Endothelial cell of umbilical vein (primary cell): ENCODE data around the gene EIF4E1B. TPM values are rescaled to one million over a fixed set of nuclear protein-coding genes. Genes with fewer than 3 reads are reported as not detected.

ENCODE experiments used
- BruUV-seq: library from RNA; stranded (reverse); fragments of 400-500 nt; replicated peaks from 2 replicates; lab custom pipeline; 2021; lab: Mats Ljungman, UMichigan
- CTCF ChIA-PET: fragments of 300-600, 350-600 bp; sonication (Branson Sonifier 250); formaldehyde crosslinking; loops from one replicate; lab custom pipeline; 2021; ENCODE audit warnings: antibody characterized with exemption, inconsistent platforms; lab: Charles Lee
- POLR2A ChIA-PET: fragments of 300-600, 350-600 bp; sonication (Branson Sonifier 250); formaldehyde crosslinking; loops from one replicate; lab custom pipeline; 2021; ENCODE audit warnings: antibody characterized with exemption, inconsistent platforms; lab: Charles Lee
- DNase-seq: peaks from one replicate; pipeline ENCODE4 v3.0.0-alpha.2; 2011; ENCODE audit warnings: low read depth, low spot score
- FAIRE-seq: peaks from 2 replicates; lab custom pipeline; 2011; peaks lifted over from hg19 to GRCh38; lab: Jason Lieb, UNC
- H2AFZ ChIP-seq: 2 replicates; pipeline ENCODE4 v1.6.0; 2012; ENCODE audit warnings: low read depth, low read length, control low read depth, inconsistent platforms
- H3K27ac ChIP-seq: 2 replicates; pipeline ENCODE4 v1.5.1; 2011; ENCODE audit warnings: low read depth, mild to moderate bottlenecking, control low read depth, low read length, moderate library complexity; ENCODE audit not compliant: insufficient read depth
- H3K27me3 ChIP-seq, 2 experiments: 2 replicates each; pipeline versions ENCODE4 v1.6.0 to v1.6.1; 2011; ENCODE audit warnings: low read length in 2 of 2, mixed read lengths in 1 of 2; ENCODE audit not compliant: control insufficient read depth in 2 of 2, insufficient read depth in 2 of 2
- H3K36me3 ChIP-seq, 2 experiments: 2 replicates in 1 of 2; 3 replicates in 1 of 2; pipeline ENCODE4 v1.5.1; 2011; ENCODE audit warnings: low read length in 2 of 2, mild to moderate bottlenecking in 1 of 2, moderate library complexity in 1 of 2; ENCODE audit not compliant: control insufficient read depth in 2 of 2, insufficient read depth in 2 of 2; ENCODE audit errors: extremely low read depth in 1 of 2
- H3K4me1 ChIP-seq: 3 replicates; pipeline ENCODE4 v1.5.1; 2011; ENCODE audit warnings: mild to moderate bottlenecking, low read length; ENCODE audit not compliant: control insufficient read depth, insufficient read depth; ENCODE audit errors: extremely low read depth
- H3K4me2 ChIP-seq: 2 replicates; pipeline ENCODE4 v1.6.1; 2011; ENCODE audit warnings: low read length, control low read depth, mixed read lengths; ENCODE audit not compliant: insufficient read depth
- H3K4me3 ChIP-seq, 3 experiments: fragments of 200-600 bp in 1 of 3; sonication (generic), shearing (Covaris generic) in 1 of 3; replicated peaks in 1 of 3; 2 replicates each; pipeline ENCODE4 v1.5.1; 2011 to 2016; ENCODE audit warnings: control low read depth in 3 of 3, low read length in 3 of 3, mild to moderate bottlenecking in 2 of 3, inconsistent platforms in 1 of 3, low read depth in 1 of 3, moderate library complexity in 1 of 3; ENCODE audit not compliant: insufficient read depth in 1 of 3
- H3K79me2 ChIP-seq: 2 replicates; pipeline ENCODE4 v1.6.0; 2012; ENCODE audit warnings: low read length, inconsistent platforms; ENCODE audit not compliant: control insufficient read depth, insufficient read depth
- H3K9ac ChIP-seq: replicated peaks from 2 replicates; pipeline ENCODE3; 2011; ENCODE audit warnings: low read length, control low read depth; ENCODE audit not compliant: insufficient read depth; ENCODE audit errors: extremely low read depth
- H3K9me1 ChIP-seq: replicated peaks from 3 replicates; pipeline ENCODE4 v1.6.0; 2011; ENCODE audit warnings: mild to moderate bottlenecking, low read length; ENCODE audit not compliant: control insufficient read depth, insufficient read depth; ENCODE audit errors: extremely low read depth
- H3K9me3 ChIP-seq: replicated peaks from 2 replicates; pipeline ENCODE4 v1.5.1; 2012; ENCODE audit warnings: low read length, inconsistent platforms; ENCODE audit not compliant: control insufficient read depth, insufficient read depth
- H4K20me1 ChIP-seq: replicated peaks from 2 replicates; pipeline ENCODE3; 2011; ENCODE audit warnings: mild to moderate bottlenecking, low read length; ENCODE audit not compliant: control insufficient read depth, insufficient read depth; ENCODE audit errors: extremely low read depth
- JUN ChIP-seq: IDR thresholded peaks from 2 replicates; pipeline ENCODE4 v1.6.1; 2011; ENCODE audit warnings: borderline replicate concordance, low read depth; ENCODE audit not compliant: insufficient read length, insufficient read depth
- MYC ChIP-seq: IDR thresholded peaks from one replicate; pipeline ENCODE4 v1.6.1; 2011; ENCODE audit warnings: mild to moderate bottlenecking, low read depth, low read length
- POLR2A ChIP-seq: IDR thresholded peaks from 2 replicates; pipeline ENCODE4 v1.6.1; 2012; ENCODE audit warnings: low read depth, mild to moderate bottlenecking, control low read depth, low read length
- dilution Hi-C: fragments of 300-500 bp; cut with MboI; formaldehyde crosslinking; loops from one replicate; pipeline ENCODE4 v1.15.0; 2019; ENCODE audit warnings: low sequenced_read_pairs; ENCODE audit not compliant: extremely low pct_ligation_motif_present
- intact Hi-C: fragments of 100-400 bp; cut with micrococcal nuclease; formaldehyde crosslinking; loops from one replicate; pipeline ENCODE4 v1.10.0; 2022
- polyA plus RNA-seq, 4 experiments: library from polyadenylated mRNA; depleted of rRNA in 3 of 4; stranded (reverse) in 3 of 4; unstranded in 1 of 4; fragments of >200 nt; gene quantifications; 2 replicates each; pipeline versions ENCODE4 v1.2.1 to v1.2.3, GENCODE V29; 2011 to 2012; ENCODE audit warnings: missing spikeins in 1 of 4
- total RNA-seq: library from RNA; stranded (reverse); gene quantifications from 2 replicates; pipeline ENCODE4 v1.2.3, GENCODE V29; 2021

Gene EIF4E1B
- total and polyA plus RNA-seq, 2 donors (not counting 3 experiments of a cell fraction or from before 2014, with no cell fraction given): not detected

DNA sequence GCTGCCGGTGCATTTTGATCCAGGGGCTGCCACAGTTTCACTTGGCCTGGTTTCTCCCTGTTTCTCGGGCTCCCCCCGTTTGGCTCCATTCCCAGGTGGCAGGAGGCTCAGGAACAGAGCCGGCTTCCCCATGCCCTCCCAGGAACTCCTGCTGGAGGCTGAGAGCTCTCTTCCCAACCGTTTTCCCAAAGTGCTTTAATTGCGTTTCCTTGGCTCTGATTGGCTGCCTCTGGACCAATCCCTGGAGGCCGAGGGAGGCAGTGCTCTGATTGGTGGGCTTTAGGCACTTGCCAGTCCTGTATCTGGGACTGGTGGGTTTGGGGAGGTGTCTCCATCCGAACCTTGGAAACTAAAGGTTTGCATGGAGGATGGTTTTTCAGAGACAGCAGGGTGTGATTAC, 21.7 kb downstream of the EIF4E1B start:
- Histone ChIP-seq H3K79me2 (peaks cover 9% of the 10 kb centered on the region), H3K9me3 (no peaks in the 10 kb centered on the region), H3K36me3 (peaks cover 5 to 16% of the 10 kb centered on the region in 2 experiments), H3K27me3 (no peaks in the 10 kb centered on the region), H2AFZ (no peak overlapping the region), H3K4me2 (no peak overlapping the region), H3K9ac (no peak overlapping the region), H3K27ac (no peak overlapping the region), H3K9me1 (no peaks in the 10 kb centered on the region), H3K4me1 (peaks cover 8% of the 10 kb centered on the region), H3K4me3 (no peak overlapping the region), H4K20me1 (no peaks in the 10 kb centered on the region)
- ChIA-PET CTCF (interaction anchor here (2.6 kb wide), 1 partner anchor 8 kb away, joined by 18 read pairs; no protein-coding TSS in a partner anchor), POLR2A (no interaction called here)
- no peak for TF ChIP-seq MYC
- no TSS peak for BruUV-seq
- intact Hi-C loops (loop anchor here (5.0 kb wide), 1 partner anchor 660 kb away; the partner anchor contains the start of gene MXD3), dilution Hi-C loops (no loop called here)
- FAIRE-seq: no peak
- no peak for DNase-seq

DNA sequence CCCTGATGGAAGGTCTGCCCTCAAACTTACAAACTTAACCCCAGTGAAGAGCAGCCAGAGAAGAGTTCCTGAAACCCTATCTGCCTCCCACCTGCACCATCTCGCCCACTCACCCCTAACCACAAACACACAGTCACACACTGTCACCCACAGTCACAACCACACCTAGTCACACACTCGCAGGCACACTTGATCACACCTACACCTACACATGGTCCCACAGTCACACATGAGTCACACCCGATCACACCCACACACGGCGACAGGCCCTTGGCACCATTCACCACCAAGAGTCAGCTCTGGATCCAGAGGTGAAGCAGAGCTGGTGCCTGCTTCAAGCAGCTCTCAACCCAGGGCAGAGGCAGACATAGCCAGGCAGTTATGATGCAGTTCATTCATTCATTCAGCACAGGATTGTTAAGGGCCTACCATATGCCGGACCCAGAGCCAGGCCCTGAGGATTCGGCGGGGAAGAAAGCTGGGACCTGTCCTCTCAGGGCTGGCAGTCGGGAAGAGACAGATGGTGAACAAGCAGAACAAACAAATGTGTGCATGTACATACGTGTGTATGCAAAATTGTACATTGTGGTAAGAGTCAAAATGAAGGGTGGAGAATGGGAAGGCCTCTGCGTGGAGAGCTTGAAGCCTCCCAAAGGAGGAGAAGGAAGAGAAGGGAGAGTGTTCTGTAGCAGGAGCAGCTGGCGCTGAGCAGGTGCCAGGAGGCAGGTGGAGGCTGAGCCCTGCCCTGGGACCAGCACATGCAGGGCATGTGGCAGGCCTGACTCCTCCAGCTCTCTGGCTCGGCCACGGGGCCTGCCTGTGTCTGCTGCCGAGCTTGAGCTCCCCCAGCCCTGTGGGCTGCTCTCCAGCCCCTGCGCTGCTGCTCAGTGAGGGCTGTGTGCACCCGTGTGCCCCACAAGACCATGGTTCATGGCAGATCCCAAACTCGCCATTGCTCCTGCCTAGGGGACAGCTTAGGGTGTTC, 23.2 kb downstream of the EIF4E1B start:
- Histone ChIP-seq H3K9me3 (no peaks in the 10 kb centered on the region), H3K4me2 (no peak overlapping the region), H3K9ac (no peak overlapping the region), H3K27me3 (no peaks in the 10 kb centered on the region), H2AFZ (no peak overlapping the region), H3K4me1 (no peaks in the 10 kb centered on the region), H3K36me3 (peaks cover 5 to 19% of the 10 kb centered on the region in 2 experiments), H3K27ac (no peak overlapping the region), H3K9me1 (no peaks in the 10 kb centered on the region), H3K4me3 (no peak overlapping the region), H3K79me2 (peaks cover 5% of the 10 kb centered on the region), H4K20me1 (no peaks in the 10 kb centered on the region)
- CTCF ChIA-PET: interaction anchor here (1.2 kb wide), 1 partner anchor 81 kb away, joined by 3 read pairs; no protein-coding TSS in a partner anchor
- TF ChIP-seq JUN (no peak), POLR2A (no peak)
- DNase-seq (no peak), FAIRE-seq (no peak)
- intact Hi-C loops: loop anchor here (5.0 kb wide), 1 partner anchor 659 kb away; the partner anchor contains the start of gene MXD3
- POLR2A ChIA-PET: no interaction called here
- dilution Hi-C loops: no loop called here
- no TSS peak for BruUV-seq
